ENCODE measurements around the gene PARD3B. TPM values are rescaled to one million over a fixed set of nuclear protein-coding genes. Genes with fewer than 3 reads are reported as not detected.

Gene PARD3B
- total and polyA plus RNA-seq, 10 of the 15 experiments (the other 5 are each of a cell fraction or from before 2014, with no cell fraction given), result 0.01 to 0.54 (median 0.07) TPM; not detected in 7

DNA sequence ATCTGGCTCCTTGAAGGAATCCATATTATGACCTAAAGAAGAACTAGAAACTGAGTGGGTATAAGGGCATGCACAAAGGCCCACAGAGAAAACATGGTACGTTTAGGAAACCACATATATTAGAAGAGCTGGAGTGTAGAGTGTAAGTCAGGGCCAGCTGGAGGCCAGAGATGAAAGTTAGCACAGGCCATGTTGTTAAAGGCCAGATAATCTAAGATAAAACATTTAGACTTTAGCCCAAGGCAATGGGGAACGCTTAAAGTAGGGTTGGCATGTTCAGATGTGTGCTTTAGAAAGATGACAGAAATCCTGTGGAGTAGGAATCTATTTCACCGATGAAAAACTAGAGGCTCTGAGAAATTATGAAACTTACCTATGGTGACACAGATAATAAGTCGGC lies 907.9 kb downstream of the PARD3B start:
- WGBS (ENCODE audit: insufficient coverage, insufficient replicate concordance, low lambda C conversion rate, missing lambda C conversion rate), result 44% methylated on average over 4 of the region's 4 CpGs
- intact Hi-C loops (cut with micrococcal nuclease; ENCODE audit: unreplicated experiment), result no loop called here
- Histone ChIP-seq H3K27me3 (replicated peaks in 1 of 2; ENCODE audit: control insufficient read depth in 2 of 2, insufficient read depth in 2 of 2, low read length in 1 of 2) (no peaks in the 10 kb centered on the region), H3K4me3 (no peak overlapping the region), H3K9me3 (replicated peaks; ENCODE audit: control insufficient read depth, insufficient read depth, low read length) (no peaks in the 10 kb centered on the region), H4K20me1 (ENCODE audit: control insufficient read depth, insufficient read depth) (no peaks in the 10 kb centered on the region), H3K9ac (ENCODE audit: control insufficient read depth, insufficient read depth, low read length) (no peak overlapping the region), H3K27ac (ENCODE audit: control insufficient read depth, insufficient read depth) (no peak overlapping the region), H3K4me2 (ENCODE audit: control insufficient read depth, insufficient read depth) (no peak overlapping the region), H3K79me2 (ENCODE audit: control insufficient read depth, insufficient read depth, low read length) (no peaks in the 10 kb centered on the region), H3K4me1 (ENCODE audit: control insufficient read depth, insufficient read depth, low read length) (no peaks in the 10 kb centered on the region), H2AFZ (ENCODE audit: control insufficient read depth, low read depth, low read length) (no peak overlapping the region), H3K36me3 (ENCODE audit: control insufficient read depth in 2 of 2, insufficient read depth in 2 of 2, low read length in 1 of 2) (no peaks in the 10 kb centered on the region)
- no peak for TF ChIP-seq CREM (IDR thresholded peaks at IDR 0.05; ENCODE audit: low read depth)
- ATAC-seq (no peak), FAIRE-seq (no peak), DNase-seq (ENCODE audit: low read depth, low spot score) (no peak)
- in situ Hi-C loops (cut with MboI), result no loop called here
- SMC1A ChIA-PET (ENCODE audit: uncharacterized antibody, unreplicated experiment), result no interaction called here
- no TSS peak for BruUV-seq (replicated peaks)
- POLR2A ChIA-PET, result no interaction called here
- CTCF ChIA-PET, result no interaction called here
- RAD21 ChIA-PET (ENCODE audit: unreplicated experiment), result no interaction called here

DNA sequence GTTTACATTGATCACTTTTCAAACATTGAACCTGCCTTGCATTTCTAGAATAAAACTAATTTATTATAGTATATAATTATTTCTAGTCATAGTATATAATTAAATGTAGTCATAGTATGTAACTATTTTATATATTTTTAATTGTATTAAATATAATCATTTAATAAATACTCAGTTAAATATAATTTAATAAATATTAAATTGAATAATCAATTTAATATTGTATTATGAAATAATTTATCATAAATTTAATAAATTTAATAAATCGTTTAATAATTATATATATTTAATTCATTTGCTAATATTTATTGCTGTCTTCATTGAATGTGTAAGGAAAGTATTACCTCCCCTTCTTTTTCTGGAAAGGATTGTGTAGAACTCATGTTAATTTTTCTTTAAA lies 911.4 kb downstream of the PARD3B start:
- H3K9ac ChIP-seq (ENCODE audit: control insufficient read depth, insufficient read depth, low read length), result no peak overlapping the region
- WGBS (ENCODE audit: insufficient coverage, insufficient replicate concordance, low lambda C conversion rate, missing lambda C conversion rate), result 0% methylated on average over 1 of the region's 1 CpG
- H2AFZ ChIP-seq (ENCODE audit: control insufficient read depth, low read depth, low read length), result no peak overlapping the region
- no peaks in the 10 kb centered on the region for H4K20me1 ChIP-seq (ENCODE audit: control insufficient read depth, insufficient read depth)
- no peaks in the 10 kb centered on the region for H3K9me3 ChIP-seq (replicated peaks; ENCODE audit: control insufficient read depth, insufficient read depth, low read length)
- intact Hi-C loops (cut with micrococcal nuclease; ENCODE audit: unreplicated experiment) (no loop called here), in situ Hi-C loops (cut with MboI) (no loop called here)
- no peak for TF ChIP-seq SMAD1 (IDR thresholded peaks at IDR 0.05; ENCODE audit: low read depth, partially characterized antibody)
- SMC1A ChIA-PET (ENCODE audit: uncharacterized antibody, unreplicated experiment), result no interaction called here
- no peak overlapping the region for H3K27ac ChIP-seq (ENCODE audit: control insufficient read depth, insufficient read depth)
- CTCF ChIA-PET, result no interaction called here
- no TSS peak for BruUV-seq (replicated peaks)
- no peaks in the 10 kb centered on the region; a peak in 1 of 4 replicates for H3K27me3 ChIP-seq (replicated peaks in 1 of 2; ENCODE audit: control insufficient read depth in 2 of 2, insufficient read depth in 2 of 2, low read length in 1 of 2)
- H3K4me2 ChIP-seq (ENCODE audit: control insufficient read depth, insufficient read depth), result no peak overlapping the region
- RAD21 ChIA-PET (ENCODE audit: unreplicated experiment), result no interaction called here
- no peaks in the 10 kb centered on the region for H3K36me3 ChIP-seq (ENCODE audit: control insufficient read depth in 2 of 2, insufficient read depth in 2 of 2, low read length in 1 of 2)
- no peaks in the 10 kb centered on the region for H3K4me1 ChIP-seq (ENCODE audit: control insufficient read depth, insufficient read depth, low read length)
- DNase-seq (ENCODE audit: low read depth, low spot score) (no peak), ATAC-seq (no peak), FAIRE-seq (no peak)
- no peaks in the 10 kb centered on the region for H3K79me2 ChIP-seq (ENCODE audit: control insufficient read depth, insufficient read depth, low read length)
- POLR2A ChIA-PET, result no interaction called here
- no peak overlapping the region for H3K4me3 ChIP-seq
